ENCODE data around the gene FAM131A.

GRCh38 chr3:184375747-184376461, 38.5 kb downstream of the FAM131A start:
- TF ChIP-seq GABPA (IDR thresholded peaks at IDR 0.05 in 1 of 2, conservative IDR thresholded peaks at IDR 0.05 in 1 of 2) (no peak), JUND (IDR thresholded peaks at IDR 0.05) (no peak), CTCF (IDR thresholded peaks at IDR 0.05; ENCODE audit: low read depth, low read length, missing input control) (no peak), MAX (IDR thresholded peaks at IDR 0.05) (no peak), REST (IDR thresholded peaks at IDR 0.05) (no peak), EGR1 (IDR thresholded peaks at IDR 0.05; ENCODE audit: low read depth in 2 of 2) (no peak), RAD21 (IDR thresholded peaks at IDR 0.05) (no peak), YY1 (IDR thresholded peaks at IDR 0.05) (no peak), ZBTB33 (IDR thresholded peaks at IDR 0.05) (no peak), SP1 (IDR thresholded peaks at IDR 0.05) (no peak), TAF1 (conservative IDR thresholded peaks at IDR 0.05) (no peak)
